Measurements from ENCODE around the gene TBC1D9B. TPM values are rescaled to one million over a fixed set of nuclear protein-coding genes. Genes with fewer than 3 reads are reported as not detected.
A peak's percentile ranks its signal among the peaks of the same experiment; 100 is the strongest.

The TBC1D9B gene
- total RNA-seq, 4 donors from 2014 or later: 58.8 to 439 (median 212) TPM

GRCh38 chr5:179824745-179825112 lies 83.0 kb downstream of the TBC1D9B start:
- no peak for ATAC-seq
- Histone ChIP-seq H3K4me3 (peak overlapping the region in 1 of 2 donors; percentile 74), H3K27me3 (no peaks in the 10 kb centered on the region), H3K36me3 (peaks cover 0 to 75% of the 10 kb centered on the region in 2 donors), H3K9me3 (no peaks in the 10 kb centered on the region), H3K4me1 (peaks cover 3 to 85% (median 32%) of the 10 kb centered on the region in 3 donors), H3K27ac (peak overlapping the region in 2 of 4 donors; percentile 15 to 97)
- WGBS, 2 donors (ENCODE audit: low coverage in 1 of 2): 69 to 70% methylated on average over 2 to 3 of the region's 3 CpGs
- TF ChIP-seq POLR2A (IDR thresholded peaks at IDR 0.05) (no peak), POLR2AphosphoS5 (IDR thresholded peaks at IDR 0.05) (no peak), CTCF (IDR thresholded peaks at IDR 0.05) (no peak), EP300 (IDR thresholded peaks at IDR 0.05) (no peak)

- H3K36me3 ChIP-seq: peaks cover 0 to 69% of the 10 kb centered on the region in 2 donors
- TF ChIP-seq EP300 (IDR thresholded peaks at IDR 0.05) (no peak), CTCF (IDR thresholded peaks at IDR 0.05) (no peak), POLR2A (IDR thresholded peaks at IDR 0.05) (no peak), POLR2AphosphoS5 (IDR thresholded peaks at IDR 0.05) (no peak)
- H3K4me1 ChIP-seq: peaks cover 5 to 86% (median 38%) of the 10 kb centered on the region in 3 donors
- no peaks in the 10 kb centered on the region for H3K27me3 ChIP-seq
- ATAC-seq: no peak
- H3K4me3 ChIP-seq: peak overlapping the region in 1 of 2 donors; percentile 74
- WGBS, 2 donors (ENCODE audit: low coverage in 1 of 2): 57 to 63% methylated on average over 1 of the region's 22 CpGs
- H3K9me3 ChIP-seq: no peaks in the 10 kb centered on the region
- peak overlapping the region in 2 of 4 donors; percentile 97 to 99 for H3K27ac ChIP-seq
Measured at GRCh38 chr5:179823937-179824744, 83.6 kb downstream of the TBC1D9B start.

GRCh38 chr5:179822444-179822990 lies 85.2 kb downstream of the TBC1D9B start:
- H3K4me1 ChIP-seq: peaks cover 5 to 86% (median 48%) of the 10 kb centered on the region in 3 donors
- H3K36me3 ChIP-seq: peaks cover 0 to 53% of the 10 kb centered on the region in 2 donors

GRCh38 chr5:179822059-179822432 lies 85.7 kb downstream of the TBC1D9B start:
- Histone ChIP-seq H3K4me3 (peak overlapping the region; percentile 74 to 81), H3K4me1 (peaks cover 5 to 86% (median 51%) of the 10 kb centered on the region in 3 donors), H3K27me3 (no peaks in the 10 kb centered on the region), H3K27ac (peak overlapping the region in 3 of 4 donors; percentile 97 to 100 (median 99)), H3K9me3 (no peaks in the 10 kb centered on the region), H3K36me3 (peaks cover 0 to 48% of the 10 kb centered on the region in 2 donors)
- ATAC-seq: no peak
- WGBS, 2 donors (ENCODE audit: low coverage in 1 of 2): 26 to 56% methylated on average over 3 of the region's 3 CpGs
- TF ChIP-seq CTCF (IDR thresholded peaks at IDR 0.05) (no peak), POLR2A (IDR thresholded peaks at IDR 0.05) (no peak), EP300 (IDR thresholded peaks at IDR 0.05) (no peak), POLR2AphosphoS5 (IDR thresholded peaks at IDR 0.05) (no peak)

More at GRCh38 chr5:179822444-179822990, 85.2 kb downstream of the TBC1D9B start:
- WGBS, 2 donors (ENCODE audit: low coverage in 1 of 2): 40% methylated on average over 3 of the region's 8 CpGs; no CpG with 5 or more reads in 1 of the 2 donors
- no peak for TF ChIP-seq POLR2AphosphoS5 (IDR thresholded peaks at IDR 0.05)
- TF ChIP-seq EP300 (IDR thresholded peaks at IDR 0.05): no peak
- no peak for TF ChIP-seq POLR2A (IDR thresholded peaks at IDR 0.05)
- TF ChIP-seq CTCF (IDR thresholded peaks at IDR 0.05): no peak
- no peaks in the 10 kb centered on the region for H3K9me3 ChIP-seq
- H3K27ac ChIP-seq: peak overlapping the region in 3 of 4 donors; percentile 97 to 100 (median 99)
- H3K4me3 ChIP-seq: peak overlapping the region; percentile 74 to 81
- no peaks in the 10 kb centered on the region for H3K27me3 ChIP-seq
- no peak for ATAC-seq

Measured in gastroesophageal sphincter (tissue), 4 donors.